ENCODE results near the gene PIP5K1B. TPM values are rescaled to one million over a fixed set of nuclear protein-coding genes. Genes with fewer than 3 reads are reported as not detected.

PIP5K1B gene
- total and polyA plus RNA-seq, 2 donors (not counting 1 experiment from before 2014, with no cell fraction given) = 11.8 to 24.1 TPM

GRCh38 chr9:68953771-68954170 is 248.7 kb downstream of the PIP5K1B start:
- H3K4me1 ChIP-seq (ENCODE audit: control insufficient read depth in 2 of 2, insufficient read depth in 2 of 2, low read length in 2 of 2) = peaks cover 13 to 16% of the 10 kb centered on the region in 2 donors
- intact Hi-C loops (cut with micrococcal nuclease) = no loop called here
- H3K27me3 Mint-ChIP-seq = no peaks in the 10 kb centered on the region
- DNase-seq = no peak
- no peak overlapping the region for H3K27ac Mint-ChIP-seq
- TF ChIP-seq EZH2 (IDR thresholded peaks at IDR 0.05; ENCODE audit: borderline replicate concordance, insufficient read depth, low read depth, low read length, poor library complexity, severe bottlenecking) = no peak
- TF ChIP-seq CTCF (IDR thresholded peaks at IDR 0.05) = no peak
- no peaks in the 10 kb centered on the region for H4K20me1 ChIP-seq (ENCODE audit: control insufficient read depth, insufficient read depth, low read length, poor library complexity, severe bottlenecking)
- H3K27ac ChIP-seq (ENCODE audit: low read length in 2 of 2) = no peak overlapping the region
- peaks cover 36% of the 10 kb centered on the region for H3K4me1 Mint-ChIP-seq
- ChIA-PET POLR2A (no interaction called here), CTCF (no interaction called here)
- no CpG with 5 or more reads among the region's 1 CpG for WGBS (ENCODE audit: insufficient coverage)
- no peak overlapping the region for H3K9ac ChIP-seq (ENCODE audit: low read length)
- H3K79me2 ChIP-seq (ENCODE audit: control insufficient read depth, insufficient read depth, low read length) = no peaks in the 10 kb centered on the region
- no peak overlapping the region for H3K4me3 ChIP-seq (ENCODE audit: control extremely low read depth in 1 of 5, extremely low read depth in 1 of 5, insufficient read depth in 1 of 5, low read depth in 2 of 5, low read length in 4 of 5)
- H3K36me3 ChIP-seq (replicated peaks in 1 of 2; ENCODE audit: control extremely low read depth in 1 of 2, control insufficient read depth in 1 of 2, extremely low read depth in 1 of 2, insufficient read depth in 2 of 2, low read length in 1 of 2) = peaks cover 3% of the 10 kb centered on the region in 2 experiments
- no peak overlapping the region for H3K4me2 ChIP-seq (replicated peaks; ENCODE audit: low read depth, low read length, poor library complexity, severe bottlenecking)
- no peak overlapping the region for H2AFZ ChIP-seq (ENCODE audit: insufficient read depth, low read depth, low read length, poor library complexity, severe bottlenecking)
- no peaks in the 10 kb centered on the region for H3K27me3 ChIP-seq (replicated peaks in 1 of 4; ENCODE audit: control extremely low read depth in 1 of 4, control insufficient read depth in 3 of 4, insufficient read depth in 4 of 4, low read length in 3 of 4)
- ATAC-seq (ENCODE audit: low read depth) = no peak
- no peaks in the 10 kb centered on the region for H3K9me3 Mint-ChIP-seq (ENCODE audit: insufficient read depth)
- no peak overlapping the region for H3K4me3 Mint-ChIP-seq
- H3K9me3 ChIP-seq (ENCODE audit: control extremely low read depth in 1 of 3, control insufficient read depth in 2 of 3, insufficient read depth in 1 of 3, low read length in 2 of 3) = no peaks in the 10 kb centered on the region

GRCh38 chr9:68955330-68955729 is 250.3 kb downstream of the PIP5K1B start:
- Mint-ChIP-seq H3K27me3 (no peaks in the 10 kb centered on the region), H3K4me3 (no peak overlapping the region), H3K4me1 (peaks cover 27% of the 10 kb centered on the region), H3K27ac (no peak overlapping the region), H3K9me3 (ENCODE audit: insufficient read depth) (no peaks in the 10 kb centered on the region)
- ChIA-PET CTCF (interaction anchor here (0.9 kb wide), 1 partner anchor 9 kb away, joined by 6 read pairs; no protein-coding TSS in a partner anchor), POLR2A (no interaction called here)
- Histone ChIP-seq H3K4me1 (ENCODE audit: control insufficient read depth in 2 of 2, insufficient read depth in 2 of 2, low read length in 2 of 2) (peaks cover 13 to 16% of the 10 kb centered on the region in 2 donors), H3K79me2 (ENCODE audit: control insufficient read depth, insufficient read depth, low read length) (no peaks in the 10 kb centered on the region), H3K4me3 (ENCODE audit: control extremely low read depth in 1 of 5, extremely low read depth in 1 of 5, insufficient read depth in 1 of 5, low read depth in 2 of 5, low read length in 4 of 5) (no peak overlapping the region), H3K9ac (ENCODE audit: low read length) (no peak overlapping the region), H2AFZ (ENCODE audit: insufficient read depth, low read depth, low read length, poor library complexity, severe bottlenecking) (no peak overlapping the region), H3K27me3 (replicated peaks in 1 of 4; ENCODE audit: control extremely low read depth in 1 of 4, control insufficient read depth in 3 of 4, insufficient read depth in 4 of 4, low read length in 3 of 4) (no peaks in the 10 kb centered on the region), H4K20me1 (ENCODE audit: control insufficient read depth, insufficient read depth, low read length, poor library complexity, severe bottlenecking) (no peaks in the 10 kb centered on the region), H3K27ac (ENCODE audit: low read length in 2 of 2) (no peak overlapping the region), H3K9me3 (ENCODE audit: control extremely low read depth in 1 of 3, control insufficient read depth in 2 of 3, insufficient read depth in 1 of 3, low read length in 2 of 3) (no peaks in the 10 kb centered on the region), H3K36me3 (replicated peaks in 1 of 2; ENCODE audit: control extremely low read depth in 1 of 2, control insufficient read depth in 1 of 2, extremely low read depth in 1 of 2, insufficient read depth in 2 of 2, low read length in 1 of 2) (peaks cover 1 to 3% of the 10 kb centered on the region in 2 experiments), H3K4me2 (replicated peaks; ENCODE audit: low read depth, low read length, poor library complexity, severe bottlenecking) (peak overlapping the region; percentile 3)
- ATAC-seq (ENCODE audit: low read depth) (no peak), DNase-seq (no peak)
- WGBS (ENCODE audit: insufficient coverage) = no CpG with 5 or more reads among the region's 4 CpGs
- TF ChIP-seq EZH2 (IDR thresholded peaks at IDR 0.05; ENCODE audit: borderline replicate concordance, insufficient read depth, low read depth, low read length, poor library complexity, severe bottlenecking) (no peak), CTCF (IDR thresholded peaks at IDR 0.05) (no peak)
- intact Hi-C loops (cut with micrococcal nuclease) = no loop called here

All from B cell (primary cell).